WTC11 (cell line): ENCODE results near the gene USH2A.

Experiments used
- GABPB1 ChIP-seq: sonication (generic); formaldehyde crosslinking; IDR thresholded peaks from 2 replicates; pipeline ENCODE4 v1.8.1; 2023; ENCODE audit warnings: mild to moderate bottlenecking, missing genetic modification reagents
- JUN ChIP-seq: sonication (generic); formaldehyde crosslinking; IDR thresholded peaks from 2 replicates; pipeline ENCODE4 v1.8.0; 2023; ENCODE audit warnings: mild to moderate bottlenecking, missing genetic modification reagents
- NFATC4 ChIP-seq: fragments of 250-450 bp; sonication (Bioruptor Pico); IDR thresholded peaks from 2 replicates; pipeline ENCODE4 v1.9.0; 2021; ENCODE audit warnings: mild to moderate bottlenecking
- TF ChIP-seq, protein P1 (sequence below): fragments of 200-600 bp; IDR thresholded peaks from 2 replicates; pipeline ENCODE4 v1.8.0; 2022; ENCODE audit warnings: antibody characterized with exemption
- TF ChIP-seq, protein P2 (sequence below): sonication (generic); formaldehyde crosslinking; IDR thresholded peaks from 2 replicates; pipeline ENCODE4 v1.8.1; 2023; ENCODE audit warnings: mild to moderate bottlenecking, missing genetic modification reagents, moderate library complexity
- TF ChIP-seq, protein P3 (sequence below): sonication (generic); formaldehyde crosslinking; IDR thresholded peaks from 2 replicates; pipeline ENCODE4 v1.8.1; 2023; ENCODE audit warnings: mild to moderate bottlenecking, missing genetic modification reagents, moderate library complexity

DNA sequence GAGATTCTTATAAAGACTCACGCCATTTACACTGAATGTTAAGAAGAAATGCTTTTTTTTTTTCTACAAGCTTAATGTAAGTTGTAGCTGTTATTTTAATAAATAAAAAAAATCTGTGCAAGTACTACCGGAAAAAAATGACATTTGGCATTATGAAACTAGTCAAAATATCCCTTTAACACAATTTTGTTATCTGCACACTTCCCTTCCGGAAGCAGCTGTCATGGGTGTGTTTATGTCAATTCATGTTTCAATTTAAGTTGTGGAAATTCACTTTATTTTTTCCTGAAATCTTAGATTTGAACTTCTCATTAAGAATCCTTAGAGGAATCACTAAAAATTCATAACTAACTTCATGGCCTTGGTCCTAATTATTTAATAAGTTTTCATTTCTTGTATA lies 548.0 kb downstream of the USH2A start:
- TF ChIP-seq, protein P1, sequence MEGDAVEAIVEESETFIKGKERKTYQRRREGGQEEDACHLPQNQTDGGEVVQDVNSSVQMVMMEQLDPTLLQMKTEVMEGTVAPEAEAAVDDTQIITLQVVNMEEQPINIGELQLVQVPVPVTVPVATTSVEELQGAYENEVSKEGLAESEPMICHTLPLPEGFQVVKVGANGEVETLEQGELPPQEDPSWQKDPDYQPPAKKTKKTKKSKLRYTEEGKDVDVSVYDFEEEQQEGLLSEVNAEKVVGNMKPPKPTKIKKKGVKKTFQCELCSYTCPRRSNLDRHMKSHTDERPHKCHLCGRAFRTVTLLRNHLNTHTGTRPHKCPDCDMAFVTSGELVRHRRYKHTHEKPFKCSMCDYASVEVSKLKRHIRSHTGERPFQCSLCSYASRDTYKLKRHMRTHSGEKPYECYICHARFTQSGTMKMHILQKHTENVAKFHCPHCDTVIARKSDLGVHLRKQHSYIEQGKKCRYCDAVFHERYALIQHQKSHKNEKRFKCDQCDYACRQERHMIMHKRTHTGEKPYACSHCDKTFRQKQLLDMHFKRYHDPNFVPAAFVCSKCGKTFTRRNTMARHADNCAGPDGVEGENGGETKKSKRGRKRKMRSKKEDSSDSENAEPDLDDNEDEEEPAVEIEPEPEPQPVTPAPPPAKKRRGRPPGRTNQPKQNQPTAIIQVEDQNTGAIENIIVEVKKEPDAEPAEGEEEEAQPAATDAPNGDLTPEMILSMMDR: no peak
- TF ChIP-seq JUN (CRISPR knock-in tag) (no peak), NFATC4 (no peak), GABPB1 (no peak)
- TF ChIP-seq, protein P2, sequence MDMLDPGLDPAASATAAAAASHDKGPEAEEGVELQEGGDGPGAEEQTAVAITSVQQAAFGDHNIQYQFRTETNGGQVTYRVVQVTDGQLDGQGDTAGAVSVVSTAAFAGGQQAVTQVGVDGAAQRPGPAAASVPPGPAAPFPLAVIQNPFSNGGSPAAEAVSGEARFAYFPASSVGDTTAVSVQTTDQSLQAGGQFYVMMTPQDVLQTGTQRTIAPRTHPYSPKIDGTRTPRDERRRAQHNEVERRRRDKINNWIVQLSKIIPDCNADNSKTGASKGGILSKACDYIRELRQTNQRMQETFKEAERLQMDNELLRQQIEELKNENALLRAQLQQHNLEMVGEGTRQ: no peak
- TF ChIP-seq, protein P3, sequence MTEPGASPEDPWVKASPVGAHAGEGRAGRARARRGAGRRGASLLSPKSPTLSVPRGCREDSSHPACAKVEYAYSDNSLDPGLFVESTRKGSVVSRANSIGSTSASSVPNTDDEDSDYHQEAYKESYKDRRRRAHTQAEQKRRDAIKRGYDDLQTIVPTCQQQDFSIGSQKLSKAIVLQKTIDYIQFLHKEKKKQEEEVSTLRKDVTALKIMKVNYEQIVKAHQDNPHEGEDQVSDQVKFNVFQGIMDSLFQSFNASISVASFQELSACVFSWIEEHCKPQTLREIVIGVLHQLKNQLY (CRISPR knock-in tag): no peak
